ENCODE data around the gene DECR2. TPM values are rescaled to one million over a fixed set of nuclear protein-coding genes. Genes with fewer than 3 reads are reported as not detected.
"Not testable (repeated sequence)": the region's sequence is repeated elsewhere in the genome, so short reads cannot be mapped to it uniquely, and the experiment has no call there.

Gene DECR2
- total RNA-seq, 1 experiment from 2014 or later, result 37.2 TPM

- BruUV-seq (replicated peaks), result no TSS peak
- intact Hi-C loops (cut with micrococcal nuclease), result loop anchor here (1.0 to 2.0 kb wide), 3 partner anchors 133 to 297 kb away; partner anchors contain the start of gene LUC7L
- Mint-ChIP-seq H3K27me3 (ENCODE audit: insufficient read depth, unreplicated experiment) (no peaks in the 10 kb centered on the region), H3K27ac (ENCODE audit: low read depth, unreplicated experiment) (no peak overlapping the region), H3K9me3 (ENCODE audit: unreplicated experiment) (no peaks in the 10 kb centered on the region), H3K4me3 (ENCODE audit: unreplicated experiment) (no peak overlapping the region), H3K4me1 (ENCODE audit: insufficient read depth, unreplicated experiment) (no peaks in the 10 kb centered on the region), H3K36me3 (ENCODE audit: insufficient read depth, unreplicated experiment) (peaks cover 5% of the 10 kb centered on the region)
- peak; percentile 92 for TF ChIP-seq CTCF (IDR thresholded peaks at IDR 0.05; ENCODE audit: unreplicated experiment)
- ChIA-PET CTCF (interaction anchor here (0.6 to 2.5 kb wide), 37 partner anchors 10 to 1536 kb away, joined by 3 to 34 read pairs (median 4); no protein-coding TSS in a partner anchor), POLR2A (interaction anchor here (0.7 to 1.6 kb wide), 5 partner anchors 8 to 290 kb away, joined by 3 to 11 read pairs (median 6); partner anchors contain the start of genes LUC7L and RHBDF1)
- DNase-seq (ENCODE audit: unreplicated experiment), result peak; percentile 86
Measured at GRCh38 chr16:361872-362701, 39.6 kb upstream of the DECR2 start.

- CTCF ChIA-PET, result interaction anchor here (0.6 to 2.5 kb wide), 26 partner anchors 9 to 1535 kb away, joined by 3 to 34 read pairs (median 4); no protein-coding TSS in a partner anchor
- not testable (repeated sequence) for DNase-seq (ENCODE audit: unreplicated experiment); H3K4me1 Mint-ChIP-seq (ENCODE audit: insufficient read depth, unreplicated experiment); H3K9me3 Mint-ChIP-seq (ENCODE audit: unreplicated experiment); H3K4me3 Mint-ChIP-seq (ENCODE audit: unreplicated experiment); BruUV-seq (replicated peaks); H3K27me3 Mint-ChIP-seq (ENCODE audit: insufficient read depth, unreplicated experiment); H3K27ac Mint-ChIP-seq (ENCODE audit: low read depth, unreplicated experiment)
- POLR2A ChIA-PET, result interaction anchor here (1.2 to 1.5 kb wide), 2 partner anchors 8 to 134 kb away, joined by 6 to 11 read pairs; partner anchors contain the start of gene LUC7L
- peaks cover 10% of the 10 kb centered on the region for H3K36me3 Mint-ChIP-seq (ENCODE audit: insufficient read depth, unreplicated experiment)
- intact Hi-C loops (cut with micrococcal nuclease), result loop anchor here (1.0 to 2.0 kb wide), 3 partner anchors 134 to 297 kb away; partner anchors contain the start of gene LUC7L
Measured at GRCh38 chr16:362702-362999, 39.0 kb upstream of the DECR2 start.

GRCh38 chr16:363110-363765 is 38.4 kb upstream of the DECR2 start:
- TF ChIP-seq CTCF (IDR thresholded peaks at IDR 0.05; ENCODE audit: unreplicated experiment), result no peak
- intact Hi-C loops (cut with micrococcal nuclease), result loop anchor here (2.0 kb wide), 1 partner anchor 134 kb away; the partner anchor contains the start of gene LUC7L
- no TSS peak for BruUV-seq (replicated peaks)
- Mint-ChIP-seq H3K27ac (ENCODE audit: low read depth, unreplicated experiment) (no peak overlapping the region), H3K4me3 (ENCODE audit: unreplicated experiment) (no peak overlapping the region), H3K9me3 (ENCODE audit: unreplicated experiment) (no peaks in the 10 kb centered on the region), H3K27me3 (ENCODE audit: insufficient read depth, unreplicated experiment) (no peaks in the 10 kb centered on the region), H3K36me3 (ENCODE audit: insufficient read depth, unreplicated experiment) (peaks cover 10% of the 10 kb centered on the region), H3K4me1 (ENCODE audit: insufficient read depth, unreplicated experiment) (no peaks in the 10 kb centered on the region)
- no peak for DNase-seq (ENCODE audit: unreplicated experiment)
- ChIA-PET CTCF (interaction anchor here (0.6 to 2.5 kb wide), 13 partner anchors 12 to 1534 kb away, joined by 3 to 34 read pairs (median 5); no protein-coding TSS in a partner anchor), POLR2A (no interaction called here)

GRCh38 chr16:363766-364490 is 37.8 kb upstream of the DECR2 start:
- H3K4me1 Mint-ChIP-seq (ENCODE audit: insufficient read depth, unreplicated experiment), result no peaks in the 10 kb centered on the region
- H3K36me3 Mint-ChIP-seq (ENCODE audit: insufficient read depth, unreplicated experiment), result peaks cover 12% of the 10 kb centered on the region
- peak overlapping the region; percentile 51 for H3K27ac Mint-ChIP-seq (ENCODE audit: low read depth, unreplicated experiment)
- H3K9me3 Mint-ChIP-seq (ENCODE audit: unreplicated experiment), result no peaks in the 10 kb centered on the region
- no TSS peak for BruUV-seq (replicated peaks)
- POLR2A ChIA-PET, result interaction anchor here (0.7 kb wide), 1 partner anchor 78 kb away, joined by 4 read pairs; no protein-coding TSS in a partner anchor
- H3K4me3 Mint-ChIP-seq (ENCODE audit: unreplicated experiment), result no peak overlapping the region
- intact Hi-C loops (cut with micrococcal nuclease), result loop anchor here (2.0 kb wide), 1 partner anchor 135 kb away; the partner anchor contains the start of gene LUC7L
- CTCF ChIA-PET, result interaction anchor here (0.6 to 2.3 kb wide), 7 partner anchors 14 to 267 kb away, joined by 3 to 8 read pairs (median 3); no protein-coding TSS in a partner anchor
- TF ChIP-seq CTCF (IDR thresholded peaks at IDR 0.05; ENCODE audit: unreplicated experiment), result no peak
- DNase-seq (ENCODE audit: unreplicated experiment), result no peak
- no peaks in the 10 kb centered on the region for H3K27me3 Mint-ChIP-seq (ENCODE audit: insufficient read depth, unreplicated experiment)
